Activated naive CD8-positive, alpha-beta T cell treated with anti-CD3 and anti-CD28 coated beads for 36 hours (primary cell): ENCODE results near the gene PRKRIP1. TPM values are rescaled to one million over a fixed set of nuclear protein-coding genes. Genes with fewer than 3 reads are reported as not detected.
"Not testable (repeated sequence)": the region's sequence is repeated elsewhere in the genome, so short reads cannot be mapped to it uniquely, and the experiment has no call there.

ENCODE experiments used
- DNase-seq: peaks from one replicate; pipeline ENCODE4 v3.0.0; 2021
- H3K27ac Mint-ChIP-seq: one replicate; pipeline ENCODE4 v1.8.0; 2022; ENCODE audit warnings: mild to moderate bottlenecking, moderate library complexity, mixed read lengths
- H3K27me3 Mint-ChIP-seq: one replicate; pipeline ENCODE4 v1.8.0; 2022; ENCODE audit warnings: mild to moderate bottlenecking, mixed read lengths
- H3K36me3 Mint-ChIP-seq: one replicate; pipeline ENCODE4 v1.8.0; 2021; ENCODE audit warnings: mild to moderate bottlenecking, mixed read lengths
- H3K4me1 Mint-ChIP-seq: one replicate; pipeline ENCODE4 v1.8.0; 2021; ENCODE audit warnings: mixed read lengths
- H3K4me3 Mint-ChIP-seq: one replicate; pipeline ENCODE4 v1.8.0; 2022; ENCODE audit warnings: mild to moderate bottlenecking, moderate library complexity, mixed read lengths
- H3K9me3 Mint-ChIP-seq: one replicate; pipeline ENCODE4 v1.8.0; 2022; ENCODE audit warnings: mixed read lengths
- total RNA-seq, 2 experiments: library from RNA; stranded (reverse); gene quantifications; one replicate each; pipeline ENCODE4 v1.2.3, GENCODE V29; 2021

The PRKRIP1 gene
- total RNA-seq, result 10 to 100 TPM; 25.1 to 25.2 TPM

- Mint-ChIP-seq H3K9me3 (no peaks in the 10 kb centered on the region), H3K36me3 (peaks cover 17% of the 10 kb centered on the region), H3K4me1 (peaks cover 15% of the 10 kb centered on the region), H3K4me3 (peak within 1 kb of the TSS; percentile 93), H3K27ac (peak within 1 kb of the TSS; percentile 90), H3K27me3 (no peaks in the 10 kb centered on the region)
- DNase-seq, result peak; percentile 89
These were observed at the start of gene PRKRIP1 for GRCh38 chr7:102395873-102396709. PRKRIP1 (plus strand) TSS chr7:102396363; CDS start chr7:102396412, 49 bp downstream.

- H3K27me3 Mint-ChIP-seq, H3K4me3 Mint-ChIP-seq, H3K4me1 Mint-ChIP-seq, H3K27ac Mint-ChIP-seq, H3K9me3 Mint-ChIP-seq, DNase-seq, H3K36me3 Mint-ChIP-seq: not testable (repeated sequence)
These were observed 49.2 kb upstream of the PRKRIP1 start for GRCh38 chr7:102346983-102347382.

- not testable (repeated sequence) for H3K36me3 Mint-ChIP-seq, H3K4me1 Mint-ChIP-seq, H3K4me3 Mint-ChIP-seq, H3K27ac Mint-ChIP-seq, H3K9me3 Mint-ChIP-seq, DNase-seq, H3K27me3 Mint-ChIP-seq
These were observed 39.8 kb upstream of the PRKRIP1 start, which contains the start of gene SPDYE6 for GRCh38 chr7:102356344-102356743. SPDYE6 (minus strand) TSS chr7:102356444; CDS start chr7:102356023, 421 bp downstream.

- Mint-ChIP-seq H3K4me1 (peaks cover 12% of the 10 kb centered on the region), H3K27ac (peak overlapping the region; percentile 81), H3K36me3 (peaks cover 17% of the 10 kb centered on the region), H3K4me3 (peak overlapping the region; percentile 95)
- H3K27me3 Mint-ChIP-seq, H3K9me3 Mint-ChIP-seq: not testable (repeated sequence)
- DNase-seq, result peak; percentile 95
These were observed 32.4 kb upstream of the PRKRIP1 start for GRCh38 chr7:102363549-102364393.

- H3K9me3 Mint-ChIP-seq, H3K27me3 Mint-ChIP-seq, DNase-seq: not testable (repeated sequence)
- H3K4me1 Mint-ChIP-seq, result peaks cover 12% of the 10 kb centered on the region
- peaks cover 17% of the 10 kb centered on the region for H3K36me3 Mint-ChIP-seq
- peak overlapping the region; percentile 81 for H3K27ac Mint-ChIP-seq
- H3K4me3 Mint-ChIP-seq, result peak overlapping the region; percentile 95
These were observed 31.7 kb upstream of the PRKRIP1 start for GRCh38 chr7:102364394-102364886.

GRCh38 chr7:102365390-102365789, 30.8 kb upstream of the PRKRIP1 start:
- DNase-seq, H3K9me3 Mint-ChIP-seq, H3K27me3 Mint-ChIP-seq, H3K27ac Mint-ChIP-seq: not testable (repeated sequence)
- peak overlapping the region; percentile 95 for H3K4me3 Mint-ChIP-seq
- peaks cover 14% of the 10 kb centered on the region for H3K4me1 Mint-ChIP-seq
- peaks cover 25% of the 10 kb centered on the region for H3K36me3 Mint-ChIP-seq

GRCh38 chr7:102370038-102370437, 26.1 kb upstream of the PRKRIP1 start:
- H3K9me3 Mint-ChIP-seq, H3K27me3 Mint-ChIP-seq, H3K27ac Mint-ChIP-seq, DNase-seq, H3K4me3 Mint-ChIP-seq: not testable (repeated sequence)
- H3K36me3 Mint-ChIP-seq, result peaks cover 38% of the 10 kb centered on the region
- peaks cover 16% of the 10 kb centered on the region for H3K4me1 Mint-ChIP-seq

GRCh38 chr7:102372796-102373195, 23.4 kb upstream of the PRKRIP1 start:
- H3K9me3 Mint-ChIP-seq, H3K4me3 Mint-ChIP-seq, H3K27me3 Mint-ChIP-seq, H3K27ac Mint-ChIP-seq, DNase-seq, H3K4me1 Mint-ChIP-seq: not testable (repeated sequence)
- H3K36me3 Mint-ChIP-seq, result peaks cover 35% of the 10 kb centered on the region

GRCh38 chr7:102376964-102377466, 19.1 kb upstream of the PRKRIP1 start:
- Mint-ChIP-seq H3K4me1 (peaks cover 3% of the 10 kb centered on the region), H3K27me3 (no peaks in the 10 kb centered on the region), H3K36me3 (peaks cover 26% of the 10 kb centered on the region), H3K27ac (no peak overlapping the region), H3K9me3 (no peaks in the 10 kb centered on the region), H3K4me3 (no peak overlapping the region)
- DNase-seq, result no peak

GRCh38 chr7:102380837-102381236, 15.3 kb upstream of the PRKRIP1 start:
- not testable (repeated sequence) for DNase-seq, H3K9me3 Mint-ChIP-seq, H3K4me3 Mint-ChIP-seq, H3K27ac Mint-ChIP-seq, H3K27me3 Mint-ChIP-seq, H3K4me1 Mint-ChIP-seq
- peaks cover 24% of the 10 kb centered on the region for H3K36me3 Mint-ChIP-seq

- not testable (repeated sequence) for DNase-seq, H3K4me3 Mint-ChIP-seq, H3K4me1 Mint-ChIP-seq, H3K27me3 Mint-ChIP-seq, H3K27ac Mint-ChIP-seq, H3K9me3 Mint-ChIP-seq
- H3K36me3 Mint-ChIP-seq, result peaks cover 23% of the 10 kb centered on the region
These were observed 14.3 kb upstream of the PRKRIP1 start for GRCh38 chr7:102381696-102382425.

- no peak overlapping the region for H3K4me3 Mint-ChIP-seq
- no peaks in the 10 kb centered on the region for H3K4me1 Mint-ChIP-seq
- H3K36me3 Mint-ChIP-seq, result peaks cover 6% of the 10 kb centered on the region
- no peaks in the 10 kb centered on the region for H3K27me3 Mint-ChIP-seq
- no peaks in the 10 kb centered on the region for H3K9me3 Mint-ChIP-seq
- H3K27ac Mint-ChIP-seq, result no peak overlapping the region
- no peak for DNase-seq
These were observed 9.1 kb upstream of the PRKRIP1 start for GRCh38 chr7:102387064-102387463.

- H3K9me3 Mint-ChIP-seq, result no peaks in the 10 kb centered on the region
- DNase-seq, result no peak
- no peak overlapping the region for H3K4me3 Mint-ChIP-seq
- H3K4me1 Mint-ChIP-seq, result no peaks in the 10 kb centered on the region
- H3K27ac Mint-ChIP-seq, result no peak overlapping the region
- H3K27me3 Mint-ChIP-seq, result no peaks in the 10 kb centered on the region
- H3K36me3 Mint-ChIP-seq, result peaks cover 6% of the 10 kb centered on the region
These were observed 6.4 kb upstream of the PRKRIP1 start for GRCh38 chr7:102389810-102390209.

- no peaks in the 10 kb centered on the region for H3K9me3 Mint-ChIP-seq
- peak; percentile 61 for DNase-seq
- H3K36me3 Mint-ChIP-seq, result peaks cover 6% of the 10 kb centered on the region
- no peak overlapping the region for H3K4me3 Mint-ChIP-seq
- H3K27ac Mint-ChIP-seq, result no peak overlapping the region
- peaks cover 6% of the 10 kb centered on the region for H3K4me1 Mint-ChIP-seq
- H3K27me3 Mint-ChIP-seq, result no peaks in the 10 kb centered on the region
These were observed 5.3 kb upstream of the PRKRIP1 start for GRCh38 chr7:102390697-102391484.
